Femur (tissue), 1 donor: ENCODE data around the gene MAT2A.
"Not testable (repeated sequence)": the region's sequence is repeated elsewhere in the genome, so short reads cannot be mapped to it uniquely, and the experiment has no call there.

Source experiments
- DNase-seq: peaks from one replicate; pipeline ENCODE4 v3.0.0-alpha.2; 2017

The MAT2A gene

GRCh38 chr2:85547859-85548607 lies 9.1 kb downstream of the MAT2A start:
- no peak for DNase-seq

DNA sequence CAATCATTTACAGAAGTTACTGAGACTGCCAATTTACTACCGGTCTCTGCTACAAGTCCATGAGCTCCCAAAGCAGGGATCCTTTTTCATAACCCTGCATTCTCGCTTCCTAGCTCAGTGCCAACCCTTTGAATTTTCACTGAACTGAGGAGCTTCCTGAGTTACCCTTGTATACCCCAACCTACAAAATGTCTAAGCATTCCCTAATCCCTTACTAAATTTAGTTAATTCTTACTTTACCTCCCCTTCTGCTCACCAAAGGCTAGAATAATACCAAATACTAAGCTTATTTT lies 9.6 kb downstream of the MAT2A start:
- no peak for DNase-seq

DNA sequence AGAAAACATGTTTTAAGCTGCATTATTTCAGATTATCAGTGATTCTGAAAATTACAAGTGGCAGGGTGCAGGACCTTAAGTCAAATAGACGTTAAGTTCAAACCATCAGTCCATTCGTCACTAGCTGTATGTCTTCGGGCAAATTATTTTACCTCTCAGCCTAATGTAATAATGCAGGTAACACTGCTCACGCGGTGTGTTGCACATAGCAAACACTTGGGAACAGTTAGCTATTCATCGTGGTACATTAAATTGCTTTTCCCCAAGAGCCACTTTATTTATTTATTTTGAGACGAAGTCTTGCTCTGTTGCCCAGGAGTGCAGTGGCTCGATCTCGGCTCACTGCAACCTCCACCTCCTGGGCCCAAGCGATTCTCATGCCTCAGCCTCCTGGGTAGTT lies 10.1 kb downstream of the MAT2A start:
- DNase-seq = no peak

GRCh38 chr2:85549826-85550225 lies 10.9 kb downstream of the MAT2A start:
- no peak for DNase-seq

DNA sequence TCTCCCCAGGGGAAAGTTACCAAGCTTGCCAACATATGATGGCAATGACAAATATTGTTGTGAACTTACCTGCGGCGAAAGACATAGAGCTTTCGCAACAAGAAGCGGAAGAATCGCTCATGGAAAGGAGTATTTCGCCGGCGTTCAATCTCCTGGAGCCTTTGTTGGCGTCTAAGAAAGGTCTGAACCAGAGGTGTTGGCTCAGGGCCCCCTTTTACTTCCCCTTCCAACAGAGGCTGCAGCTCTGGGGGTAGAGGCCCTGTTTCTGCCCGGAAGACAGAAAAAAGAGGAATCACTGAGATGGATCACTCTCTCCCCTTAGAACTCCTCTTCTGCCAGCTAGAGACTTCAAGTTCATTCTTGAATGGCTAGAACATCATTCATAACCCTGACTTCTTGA lies 11.5 kb downstream of the MAT2A start:
- no peak for DNase-seq

- peak; percentile 89 for DNase-seq
Observed at GRCh38 chr2:85551698-85552678, 13.0 kb downstream of the MAT2A start.

DNA sequence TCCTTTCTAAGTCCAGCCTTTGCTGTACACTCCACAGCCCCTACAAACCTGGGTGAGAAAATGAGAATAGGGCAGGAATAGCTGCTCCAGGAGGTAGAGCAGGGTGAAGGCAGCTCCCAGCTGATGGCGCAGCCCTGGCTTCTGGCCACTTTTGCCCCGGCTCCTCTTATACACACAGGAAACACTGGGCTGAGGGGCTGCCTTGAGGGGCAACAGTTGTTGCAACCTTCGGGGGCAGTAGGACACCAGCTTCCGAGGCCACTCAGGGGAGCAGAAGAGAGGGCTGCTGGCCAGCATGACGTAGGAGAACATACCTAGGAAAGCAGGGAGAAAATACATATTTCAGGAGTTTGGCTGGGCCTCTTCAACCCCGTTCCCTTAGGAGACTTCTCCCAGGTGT lies 14.2 kb downstream of the MAT2A start:
- no peak for DNase-seq

GRCh38 chr2:85554980-85555612 lies 16.1 kb downstream of the MAT2A start:
- DNase-seq = no peak

DNA sequence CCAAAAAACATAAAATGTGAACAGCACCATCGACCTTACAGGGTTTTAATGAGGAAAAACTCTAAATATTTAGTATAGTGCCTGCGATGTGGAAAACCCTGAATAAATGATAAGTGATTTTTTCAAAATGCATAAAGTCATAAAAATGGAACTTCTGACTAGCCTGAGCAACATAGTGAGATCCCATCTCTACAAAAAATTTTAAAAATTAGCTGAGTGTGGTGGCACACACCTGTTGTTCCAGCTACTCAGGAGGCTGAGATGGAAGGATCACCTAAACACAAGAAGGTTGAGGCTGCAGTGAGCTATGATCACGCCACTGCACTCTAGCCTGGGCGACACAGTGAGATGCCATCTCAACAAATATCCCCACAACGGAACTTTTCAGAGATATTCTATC lies 18.2 kb downstream of the MAT2A start:
- no peak for DNase-seq

- DNase-seq = no peak
Observed at GRCh38 chr2:85558160-85558559, 19.2 kb downstream of the MAT2A start.

- not testable (repeated sequence) for DNase-seq
Observed at GRCh38 chr2:85560403-85560726, 21.4 kb downstream of the MAT2A start.

GRCh38 chr2:85560812-85561279 lies 21.9 kb downstream of the MAT2A start:
- DNase-seq = no peak

DNA sequence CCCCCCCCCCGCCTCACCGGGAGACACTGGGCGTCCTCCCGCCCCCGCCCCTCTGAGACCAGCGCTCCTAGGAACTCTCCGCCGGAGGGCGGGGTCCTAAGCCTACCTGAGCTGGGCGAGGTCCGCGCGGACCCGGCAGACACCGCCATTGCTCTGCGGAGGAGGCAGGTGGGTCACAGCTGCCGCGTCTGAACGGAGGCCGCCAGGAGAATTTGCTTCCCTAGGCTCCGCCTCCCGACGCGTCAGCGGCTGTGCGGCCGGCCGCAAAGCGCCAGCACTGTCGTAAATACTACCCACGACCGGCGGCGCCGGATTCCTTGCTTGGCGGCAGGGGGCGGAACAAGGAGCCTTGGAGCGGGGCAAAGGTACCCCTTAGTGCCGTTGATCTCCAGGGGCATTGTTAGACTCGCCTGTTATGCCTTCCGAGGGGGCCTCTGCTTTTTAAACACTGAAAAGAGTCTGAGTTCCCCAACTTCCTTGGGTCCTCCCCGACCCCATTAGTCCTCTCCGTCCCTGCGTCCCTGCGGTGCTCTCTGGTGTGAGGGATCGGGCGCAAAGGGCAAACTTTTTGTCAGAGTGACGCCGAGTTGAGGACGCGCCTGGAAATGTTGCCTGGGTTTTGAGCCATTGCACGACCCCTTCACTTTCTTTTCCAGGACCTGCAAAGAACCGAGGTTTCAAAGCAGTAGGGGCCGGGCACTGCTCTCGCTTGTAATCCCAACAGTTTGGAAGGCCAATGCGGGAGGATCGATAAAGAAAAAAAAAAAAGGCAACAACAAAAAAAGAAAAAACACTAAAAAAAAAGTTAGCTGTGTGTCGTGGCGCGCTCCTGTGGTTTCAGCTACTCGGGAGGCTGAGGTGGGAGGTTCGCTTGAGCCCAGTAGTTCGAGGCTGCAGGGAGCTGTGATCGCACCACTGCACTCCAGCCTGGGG lies 22.6 kb downstream of the MAT2A start, which contains the start of gene GGCX:
GGCX (minus strand) TSS at position 214 of the 933 bp plus-strand sequence; CDS start at position 149, 65 bp downstream.
- DNase-seq = peak; percentile 97

GRCh38 chr2:85564144-85564563 lies 25.2 kb downstream of the MAT2A start:
- no peak for DNase-seq

DNA sequence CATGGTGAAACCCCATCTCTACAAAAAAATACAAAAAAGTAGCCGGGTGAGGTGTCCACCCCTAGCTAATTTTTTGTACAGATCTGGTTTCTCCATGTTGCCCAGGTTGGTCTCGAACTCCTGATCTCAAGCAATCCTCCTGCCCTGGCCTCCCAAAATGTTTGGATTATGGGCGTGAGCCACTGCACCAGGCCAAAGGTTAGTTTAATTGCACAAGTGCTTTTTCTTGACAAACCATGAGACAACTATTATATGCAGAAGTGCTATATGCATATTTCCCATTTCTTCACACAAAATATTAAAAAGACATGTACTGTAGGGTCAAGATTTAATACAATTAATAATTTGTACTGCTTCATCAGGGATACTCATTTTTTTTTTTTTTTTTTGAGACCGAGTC lies 27.3 kb downstream of the MAT2A start:
- no peak for DNase-seq

DNA sequence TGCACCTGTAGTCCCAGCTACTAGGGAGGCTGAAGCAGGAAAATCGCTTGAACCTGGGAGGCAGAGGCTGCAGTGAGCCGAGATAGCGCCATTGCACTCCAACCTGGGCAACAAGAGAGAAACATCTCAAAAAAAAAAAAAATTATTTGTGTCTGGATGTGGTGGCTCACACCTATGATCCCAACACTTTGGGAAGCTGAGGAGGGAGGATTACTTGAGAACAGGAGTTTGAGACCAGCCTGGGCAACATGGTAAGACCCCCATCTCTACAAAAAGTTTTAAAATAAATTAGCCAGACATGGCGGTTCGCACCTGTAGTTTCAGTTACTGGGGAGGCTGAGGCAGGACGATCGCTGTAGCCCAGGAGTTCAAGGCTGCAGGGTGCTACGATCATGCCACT lies 36.8 kb downstream of the MAT2A start:
- DNase-seq = no peak

DNA sequence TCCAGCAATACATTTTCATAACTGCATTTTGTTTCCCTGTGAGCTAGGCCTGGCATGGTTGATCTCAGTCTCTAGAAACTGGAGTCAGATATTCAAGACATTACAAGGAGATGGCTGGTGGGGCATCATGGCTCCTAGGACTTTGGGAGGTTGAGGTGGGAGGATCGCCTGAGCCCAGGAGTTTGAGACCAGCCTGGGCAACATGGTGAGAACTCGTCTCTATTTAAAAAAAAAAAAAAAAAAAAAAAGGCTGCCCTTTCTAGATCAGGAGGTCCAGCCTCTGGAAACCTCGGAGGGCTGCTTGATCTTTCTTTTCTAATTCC lies 38.1 kb downstream of the MAT2A start:
- no peak for DNase-seq

- no peak for DNase-seq
Observed at GRCh38 chr2:85577386-85578242, 38.6 kb downstream of the MAT2A start, which contains the start of gene VAMP8. VAMP8 (plus strand) TSS chr2:85577586; CDS start chr2:85577647, 61 bp downstream.

GRCh38 chr2:85578243-85579180 lies 39.5 kb downstream of the MAT2A start:
- DNase-seq = no peak

DNA sequence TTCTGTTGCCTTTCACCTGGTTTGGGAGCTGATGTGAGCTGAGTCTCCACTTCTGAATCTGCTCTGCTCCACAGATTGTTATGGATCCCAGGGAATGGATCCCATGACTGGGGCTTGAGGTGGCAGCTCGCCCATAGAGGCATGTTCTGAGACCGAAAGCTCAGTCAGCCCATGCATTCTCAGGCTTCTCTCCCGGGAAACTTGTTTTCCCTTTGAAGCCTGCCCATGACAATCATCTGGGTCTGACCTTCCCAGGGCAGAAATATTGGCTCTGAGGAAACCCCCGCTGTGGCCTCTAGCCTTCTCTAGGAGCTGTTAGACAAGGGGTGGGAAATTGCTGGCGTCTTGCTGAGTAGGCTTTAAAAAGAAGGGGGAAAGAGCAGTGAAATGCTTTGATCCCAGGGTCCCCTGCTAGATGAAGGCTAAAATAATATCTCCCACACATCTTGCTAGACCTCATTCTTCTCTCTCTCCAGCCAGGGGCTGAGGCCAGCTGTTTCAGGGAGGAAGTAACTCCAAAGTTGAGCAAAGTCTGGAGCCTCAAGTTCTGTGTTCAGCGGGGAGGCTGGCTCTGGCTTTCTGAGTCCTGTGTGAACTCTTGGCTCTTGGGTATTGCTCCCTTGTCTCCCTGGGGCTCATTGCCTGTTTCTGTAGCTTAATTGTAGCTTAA lies 40.4 kb downstream of the MAT2A start:
- no peak for DNase-seq
